Thymus (tissue), 11 donors: ENCODE data around the gene TMEM203. TPM values are rescaled to one million over a fixed set of nuclear protein-coding genes. Genes with fewer than 3 reads are reported as not detected.
A peak's percentile ranks its signal among the peaks of the same experiment; 100 is the strongest.

Experiments used
- DNase-seq, 9 donors: peaks; one replicate each; pipeline ENCODE4 v3.0.0-alpha.2; 2013; ENCODE audit warnings: low spot score in 9 of 9, low read depth in 6 of 9, missing footprints in 1 of 9
- H3K27ac ChIP-seq, 2 donors: one replicate each; pipeline ENCODE4 v1.5.1; 2013; ENCODE audit warnings: control low read depth in 1 of 2, low read depth in 1 of 2, low read length in 1 of 2, mild to moderate bottlenecking in 1 of 2, moderate library complexity in 1 of 2
- H3K27me3 ChIP-seq, 2 donors: one replicate each; pipeline ENCODE4 v1.5.1; 2013; ENCODE audit warnings: low read length in 1 of 2; ENCODE audit not compliant: control insufficient read depth in 2 of 2, insufficient read depth in 1 of 2
- H3K36me3 ChIP-seq, 2 donors: one replicate each; pipeline ENCODE4 v1.5.1; 2013; ENCODE audit warnings: low read length in 1 of 2, mild to moderate bottlenecking in 1 of 2, moderate library complexity in 1 of 2; ENCODE audit not compliant: control insufficient read depth in 2 of 2, insufficient read depth in 2 of 2
- H3K4me1 ChIP-seq, 2 donors: one replicate each; pipeline ENCODE4 v1.5.1; 2013; ENCODE audit warnings: low read length in 2 of 2; ENCODE audit not compliant: control insufficient read depth in 2 of 2, insufficient read depth in 2 of 2
- H3K4me3 ChIP-seq, 2 donors: one replicate each; pipeline ENCODE4 v1.5.1; 2013; ENCODE audit warnings: low read length in 2 of 2, control low read depth in 1 of 2, mild to moderate bottlenecking in 1 of 2
- H3K9me3 ChIP-seq, 2 donors: one replicate each; pipeline ENCODE4 v1.5.1; 2013; ENCODE audit warnings: low read length in 1 of 2, mild to moderate bottlenecking in 1 of 2; ENCODE audit not compliant: control insufficient read depth in 2 of 2, insufficient read depth in 1 of 2
- WGBS: extraction: QIAGEN DNeasy Blood & Tissue Kit; methylation state at CpG from one replicate; pipeline ENCODE4 v1.1.7; 2013; 5-methylcytosine and 5-hydroxymethylcytosine counted together
- polyA plus RNA-seq: library from polyadenylated mRNA; stranded (reverse); fragments of 200-250 nt; gene quantifications from one replicate; pipeline ENCODE4 v1.2.3, GENCODE V29; 2013
- total RNA-seq: library from RNA; stranded (reverse); fragments of 120-200 nt; gene quantifications from one replicate; pipeline ENCODE4 v1.2.4, GENCODE V29; 2013
- donor health status: healthy.

The TMEM203 gene
- total and polyA plus RNA-seq, 2 donors = 20.6 to 47.2 TPM

DNA sequence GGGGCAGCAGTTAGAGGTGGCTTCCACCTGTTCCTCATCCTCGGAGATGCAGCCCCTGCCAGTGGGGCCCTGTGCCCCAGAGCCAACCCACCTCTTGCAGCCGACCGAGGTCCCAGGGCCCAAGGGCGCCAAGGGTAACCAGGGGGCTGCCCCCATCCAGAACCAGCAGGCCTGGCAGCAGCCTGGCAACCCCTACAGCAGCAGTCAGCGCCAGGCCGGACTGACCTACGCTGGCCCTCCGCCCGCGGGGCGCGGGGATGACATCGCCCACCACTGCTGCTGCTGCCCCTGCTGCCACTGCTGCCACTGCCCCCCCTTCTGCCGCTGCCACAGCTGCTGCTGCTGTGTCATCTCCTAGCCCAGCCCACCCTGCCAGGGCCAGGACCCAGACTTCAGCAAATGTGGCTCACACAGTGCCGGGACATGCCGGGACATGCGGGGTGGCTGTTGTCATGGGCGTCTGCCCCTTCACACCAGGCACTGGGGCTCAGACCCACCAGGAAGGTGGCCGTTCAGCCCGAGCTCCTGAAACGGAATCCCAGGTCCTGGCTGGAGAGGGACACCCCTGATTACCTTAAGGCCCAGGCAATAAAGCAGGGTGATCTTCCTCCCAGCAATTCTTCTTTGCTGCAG, 20.4 kb upstream of the TMEM203 start:
- Histone ChIP-seq H3K27ac (no peak overlapping the region), H3K4me3 (no peak overlapping the region), H3K36me3 (no peaks in the 10 kb centered on the region), H3K27me3 (peaks cover 25 to 70% of the 10 kb centered on the region in 2 donors), H3K4me1 (peaks cover 17 to 20% of the 10 kb centered on the region in 2 donors), H3K9me3 (no peaks in the 10 kb centered on the region)
- 85% methylated on average over 21 of the region's 21 CpGs for WGBS
- DNase-seq = no peak

DNA sequence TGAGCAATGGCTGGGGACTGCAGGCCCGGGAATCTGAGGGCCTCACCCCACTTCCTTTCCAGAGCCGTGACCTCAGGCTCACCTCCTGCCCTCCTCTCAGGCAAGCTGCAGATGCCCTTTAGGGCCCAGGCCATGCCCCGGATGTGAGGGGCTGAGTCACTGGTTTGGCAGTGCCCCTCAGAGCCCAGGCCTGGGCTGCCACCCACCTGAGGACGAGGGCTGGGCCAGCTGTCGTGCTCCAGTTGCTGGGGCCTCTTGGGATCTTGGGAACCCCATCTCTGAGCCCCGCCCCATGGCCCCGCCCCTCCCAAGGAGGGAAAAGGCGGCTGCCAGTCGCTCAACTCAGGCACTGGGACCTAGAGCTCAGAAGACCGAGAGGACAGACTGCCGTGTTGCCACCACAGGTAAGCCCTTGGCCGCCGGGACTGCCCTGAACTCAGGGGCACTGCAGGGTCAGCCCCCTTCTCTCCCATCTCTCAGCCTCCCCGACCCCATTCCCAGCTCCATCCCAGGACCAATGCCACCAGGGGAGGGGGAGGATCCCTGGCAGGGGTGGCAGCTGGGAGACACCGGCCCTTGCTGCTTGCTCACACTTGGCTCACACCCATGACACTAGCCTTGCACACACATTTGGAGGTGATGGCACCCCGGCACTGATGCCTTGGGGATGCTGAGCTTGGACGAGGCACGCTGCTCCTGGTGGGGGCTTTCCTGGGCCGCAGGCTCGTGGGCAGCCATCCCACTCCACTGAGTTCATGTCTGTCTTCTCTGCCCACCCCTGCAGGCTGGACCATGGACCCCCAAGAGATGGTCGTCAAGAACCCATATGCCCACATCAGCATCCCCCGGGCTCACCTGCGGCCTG, 19.6 kb upstream of the TMEM203 start, which contains the start of gene CYSRT1:
CYSRT1 (plus strand) TSS at position 345 of the 865 bp plus-strand sequence; CDS start at position 793, 448 bp downstream.
- 57% methylated on average over 23 of the region's 23 CpGs for WGBS
- H3K4me3 ChIP-seq = peak within 1 kb of the TSS; percentile 68 to 82
- DNase-seq = no peak
- no peaks in the 10 kb centered on the region for H3K36me3 ChIP-seq
- H3K27me3 ChIP-seq = peaks cover 25 to 70% of the 10 kb centered on the region in 2 donors
- no peaks in the 10 kb centered on the region for H3K9me3 ChIP-seq
- peaks cover 17 to 20% of the 10 kb centered on the region in 2 donors for H3K4me1 ChIP-seq
- H3K27ac ChIP-seq = peak within 1 kb of the TSS in 1 of 2 donors; percentile 79

DNA sequence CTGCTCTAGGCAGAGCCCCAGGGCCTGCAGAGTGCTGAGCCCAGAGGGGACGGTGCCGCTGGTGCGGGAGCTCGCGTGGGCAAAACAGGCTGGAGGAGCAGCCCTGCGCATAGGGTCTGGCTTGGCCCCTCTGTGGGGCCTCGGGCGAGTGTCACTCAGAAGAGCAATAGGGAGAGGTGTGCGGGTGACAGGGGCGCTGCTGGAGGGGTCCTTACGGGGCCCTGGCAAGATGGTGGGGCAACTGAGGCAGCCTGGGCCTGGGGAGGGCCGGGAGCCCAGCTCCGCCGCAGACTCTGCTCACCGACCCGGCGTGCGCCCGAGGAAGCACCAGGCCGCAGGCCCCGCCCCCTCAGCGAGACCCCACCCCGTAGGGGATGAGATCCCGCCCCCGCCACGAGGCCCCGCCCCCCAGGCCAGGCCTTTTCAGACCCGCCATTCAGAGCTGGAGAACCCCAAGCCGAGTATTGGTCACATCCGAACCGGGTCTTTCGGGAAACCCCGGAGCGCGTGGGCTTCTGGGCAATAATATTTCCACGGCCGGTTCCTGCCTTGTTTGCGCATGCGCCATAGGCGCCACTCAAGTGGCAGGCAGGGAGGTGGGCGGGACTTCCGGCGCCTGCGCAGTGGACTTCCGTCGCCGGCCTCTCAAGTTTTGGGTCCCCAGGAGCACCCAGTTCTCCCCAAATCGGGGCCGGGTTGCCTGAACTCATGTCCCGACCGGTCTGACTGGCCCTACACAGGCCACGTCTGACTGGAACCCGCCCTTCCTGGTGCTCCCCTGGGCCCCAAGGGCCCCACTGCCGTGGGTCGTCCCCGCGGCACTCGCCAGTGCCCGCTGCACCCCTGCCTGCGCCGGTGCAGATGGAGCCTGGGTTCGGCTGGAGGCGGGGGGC, 17.9 kb upstream of the TMEM203 start:
- DNase-seq = peak; percentile 90 to 98 (median 93)
- WGBS = under 1% methylated on average over 63 of the region's 63 CpGs
- Histone ChIP-seq H3K4me3 (peak overlapping the region; percentile 68 to 82), H3K9me3 (no peaks in the 10 kb centered on the region), H3K36me3 (no peaks in the 10 kb centered on the region), H3K4me1 (peaks cover 17 to 20% of the 10 kb centered on the region in 2 donors), H3K27me3 (peaks cover 25 to 56% of the 10 kb centered on the region in 2 donors), H3K27ac (peak overlapping the region; percentile 79 to 92)

DNA sequence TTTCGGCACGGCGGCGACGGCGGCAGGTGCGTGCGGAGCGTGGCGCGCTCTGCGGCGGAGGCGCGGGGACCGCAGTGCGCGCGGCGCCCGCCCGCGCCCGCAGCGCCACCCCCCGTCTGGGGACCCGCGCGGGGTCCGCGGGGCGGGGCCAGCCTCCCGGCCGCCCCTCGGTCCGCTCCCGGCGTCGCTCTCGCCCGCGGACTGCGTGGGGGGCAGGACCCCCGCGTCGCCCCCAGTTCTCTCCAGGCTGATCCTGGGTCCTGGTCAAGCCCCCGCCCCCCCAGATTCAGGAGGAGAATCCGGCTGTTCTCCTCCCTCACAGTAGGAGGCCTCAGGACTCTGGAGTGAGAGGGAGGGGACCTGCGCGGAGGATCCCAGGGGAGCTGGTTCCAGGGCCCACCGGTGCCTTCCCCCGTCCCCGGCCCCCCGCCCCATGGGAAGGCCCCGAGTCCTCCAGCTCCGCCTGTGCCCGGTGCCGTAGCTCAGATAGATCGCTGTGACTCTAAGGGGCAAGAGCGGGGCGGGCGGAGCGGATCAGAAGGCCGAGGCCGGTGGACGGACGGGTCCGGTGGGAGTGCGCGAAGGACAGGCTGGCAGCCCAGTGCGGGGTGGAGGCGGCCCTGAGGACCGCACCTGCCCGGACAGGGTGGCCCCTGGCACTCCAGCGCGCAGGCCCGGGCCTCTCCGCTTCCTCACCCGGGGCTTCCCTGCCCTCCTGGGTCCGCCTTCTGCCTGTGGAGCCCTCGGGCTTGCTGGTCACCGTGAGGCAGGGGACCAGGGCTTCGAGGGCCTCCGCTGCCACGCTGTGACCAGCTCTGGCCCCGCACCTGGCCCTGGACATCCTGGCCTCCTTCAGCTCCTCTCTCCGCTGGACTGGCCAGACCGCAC, 17.0 kb upstream of the TMEM203 start, which contains the start of gene RNF208:
RNF208 (minus strand) TSS at position 51 of the 888 bp plus-strand sequence. CDS start 1,028 bp downstream, outside the sequence.
- H3K27me3 ChIP-seq = peaks cover 23 to 52% of the 10 kb centered on the region in 2 donors

DNA sequence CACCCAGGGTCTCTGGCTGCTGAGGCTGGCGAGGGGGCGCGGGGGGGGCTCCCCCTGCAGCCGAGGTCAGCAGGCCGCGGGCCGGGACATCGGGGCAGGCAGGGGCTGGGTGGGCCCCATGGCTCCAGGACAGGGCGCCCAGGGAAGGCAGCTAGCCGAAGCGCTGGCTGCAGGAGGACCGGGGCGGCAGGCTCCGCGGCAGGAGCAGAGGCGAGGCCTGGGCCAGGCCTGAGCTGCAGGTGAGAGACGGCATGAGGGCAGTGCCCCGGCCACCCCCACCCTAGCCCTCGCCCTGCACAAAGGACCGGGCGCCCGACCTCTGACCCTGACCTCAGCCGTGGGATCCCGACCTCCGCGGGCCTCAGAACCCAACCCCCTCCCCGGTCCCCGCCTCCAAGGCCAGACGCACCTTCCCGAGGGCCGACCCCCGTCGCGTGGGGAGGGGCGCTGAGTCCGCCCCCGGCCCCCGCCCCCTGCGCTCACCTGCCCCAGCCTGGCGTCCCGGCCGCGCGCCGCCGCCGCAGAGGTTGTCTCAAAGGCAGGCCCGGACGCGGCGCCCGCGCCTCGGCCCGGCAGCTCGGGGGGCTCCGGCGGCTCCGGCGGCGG, 16.2 kb upstream of the TMEM203 start:
- Histone ChIP-seq H3K9me3 (no peaks in the 10 kb centered on the region), H3K27ac (no peak overlapping the region), H3K4me3 (peak overlapping the region in 1 of 2 donors; percentile 68), H3K27me3 (peaks cover 19 to 44% of the 10 kb centered on the region in 2 donors), H3K4me1 (peaks cover 14 to 17% of the 10 kb centered on the region in 2 donors), H3K36me3 (peaks cover 3 to 6% of the 10 kb centered on the region in 2 donors)
- DNase-seq = no peak
- WGBS = 14% methylated on average over 61 of the region's 61 CpGs

More for the DNA sequence above, 17.0 kb upstream of the TMEM203 start, which contains the start of gene RNF208:
- peak within 1 kb of the TSS; percentile 43 to 92 for H3K27ac ChIP-seq
- 4% methylated on average over 88 of the region's 88 CpGs for WGBS
- H3K36me3 ChIP-seq = peaks cover 0 to under 1% of the 10 kb centered on the region in 2 donors
- no peaks in the 10 kb centered on the region for H3K9me3 ChIP-seq
- peaks cover 17% of the 10 kb centered on the region in 2 donors for H3K4me1 ChIP-seq
- no peak for DNase-seq
- peak within 1 kb of the TSS; percentile 68 to 82 for H3K4me3 ChIP-seq

DNA sequence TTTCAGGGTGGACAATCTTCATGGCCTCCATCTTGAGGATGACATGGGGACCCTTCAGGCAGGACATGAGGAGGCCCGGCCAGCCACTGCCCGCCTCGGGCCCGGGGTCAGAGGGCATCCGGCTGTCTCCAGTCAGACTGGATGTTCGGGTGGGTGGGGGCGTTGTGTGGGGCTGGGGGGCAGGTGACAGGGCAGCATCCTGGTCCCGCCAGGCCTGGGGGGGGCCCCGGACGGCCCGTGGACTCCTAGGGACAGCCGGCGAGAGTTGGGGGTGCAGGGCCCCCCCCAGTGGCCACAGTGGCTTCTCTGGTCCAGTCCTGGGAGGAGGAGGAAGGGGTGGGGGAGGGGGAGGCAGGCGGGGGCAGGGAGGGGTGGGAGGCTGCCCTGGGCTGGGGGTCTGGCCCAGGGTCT, 15.7 kb upstream of the TMEM203 start:
- no peaks in the 10 kb centered on the region for H3K9me3 ChIP-seq
- peaks cover 4 to 12% of the 10 kb centered on the region in 2 donors for H3K36me3 ChIP-seq
- 95% methylated on average over 14 of the region's 14 CpGs for WGBS
- H3K4me3 ChIP-seq = no peak overlapping the region
- no peak overlapping the region for H3K27ac ChIP-seq
- peaks cover 19 to 39% of the 10 kb centered on the region in 2 donors for H3K27me3 ChIP-seq
- peaks cover 14 to 17% of the 10 kb centered on the region in 2 donors for H3K4me1 ChIP-seq
- DNase-seq = no peak

DNA sequence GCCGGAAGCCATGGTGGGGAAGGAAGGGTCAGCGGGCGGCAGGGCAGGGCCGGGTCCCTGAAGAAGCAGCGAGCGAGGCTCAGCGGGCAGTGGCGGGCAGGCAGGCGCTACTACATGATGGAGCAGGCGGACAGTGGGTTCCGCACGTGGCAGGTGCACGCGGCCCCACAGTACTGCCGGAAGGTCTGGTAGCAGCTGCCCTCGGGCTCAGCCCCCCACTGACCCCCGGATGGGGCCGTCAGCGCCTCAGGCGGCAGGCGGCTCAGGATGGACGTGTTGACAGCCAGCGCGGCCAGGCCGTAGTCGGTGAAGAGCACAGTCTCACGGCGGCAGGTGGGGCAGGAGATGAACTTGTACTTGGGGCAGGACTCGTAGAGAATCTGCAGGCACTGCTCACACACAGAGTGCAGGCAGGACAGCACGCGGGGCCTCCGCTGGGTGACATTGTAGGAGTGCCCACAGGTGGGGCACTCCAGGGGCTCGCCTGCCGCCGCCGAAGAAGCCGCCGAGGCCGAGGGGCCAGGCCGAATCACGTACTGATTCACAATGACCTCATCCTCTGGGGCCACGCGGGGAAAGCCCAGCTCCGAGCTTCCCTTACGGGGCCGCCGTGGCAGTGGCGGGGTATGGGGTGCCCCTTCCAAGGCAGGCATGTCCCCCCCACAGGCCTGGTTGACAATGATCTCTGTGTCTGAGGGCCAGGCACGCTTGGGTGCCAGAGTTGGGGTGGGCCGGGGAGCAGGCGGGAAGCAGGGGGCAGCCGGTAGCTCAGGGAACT, 15.1 kb upstream of the TMEM203 start:
- WGBS = 97% methylated on average over 52 of the region's 52 CpGs
- Histone ChIP-seq H3K27ac (no peak overlapping the region), H3K27me3 (peaks cover 19 to 37% of the 10 kb centered on the region in 2 donors), H3K4me3 (no peak overlapping the region), H3K9me3 (no peaks in the 10 kb centered on the region), H3K4me1 (peaks cover 14 to 17% of the 10 kb centered on the region in 2 donors), H3K36me3 (peaks cover 8 to 17% of the 10 kb centered on the region in 2 donors)
- DNase-seq = no peak
